Measurements from ENCODE around the gene POLR1F. TPM values are rescaled to one million over a fixed set of nuclear protein-coding genes. Genes with fewer than 3 reads are reported as not detected.

The POLR1F gene
- total and polyA plus RNA-seq, 2 donors (not counting 1 experiment from before 2014, with no cell fraction given): 10.6 to 13.8 TPM

- no peak overlapping the region for H3K9ac ChIP-seq (ENCODE audit: low read length)
- H4K20me1 ChIP-seq (ENCODE audit: control insufficient read depth, insufficient read depth, low read length, poor library complexity, severe bottlenecking): no peaks in the 10 kb centered on the region
- TF ChIP-seq EZH2 (IDR thresholded peaks at IDR 0.05; ENCODE audit: borderline replicate concordance, insufficient read depth, low read depth, low read length, poor library complexity, severe bottlenecking) (no peak), CTCF (IDR thresholded peaks at IDR 0.05) (peak; percentile 79)
- peaks cover 6 to 7% of the 10 kb centered on the region in 2 donors for H3K4me1 ChIP-seq (ENCODE audit: control insufficient read depth in 2 of 2, insufficient read depth in 2 of 2, low read length in 2 of 2)
- intact Hi-C loops (cut with micrococcal nuclease): loop anchor here (1.0 to 2.0 kb wide), 2 partner anchors 597 to 885 kb away; no protein-coding TSS in a partner anchor
- POLR2A ChIA-PET: no interaction called here
- no peak overlapping the region for H3K27ac ChIP-seq (ENCODE audit: low read length in 2 of 2)
- no CpG with 5 or more reads among the region's 1 CpG for WGBS (ENCODE audit: insufficient coverage)
- ATAC-seq (ENCODE audit: low read depth) (no peak), DNase-seq (peak; percentile 69)
- CTCF ChIA-PET: interaction anchor here (0.6 to 11.5 kb wide), 20 partner anchors 9 to 885 kb away, joined by 3 to 341 read pairs (median 8); no protein-coding TSS in a partner anchor
- peak overlapping the region; percentile 1 for H2AFZ ChIP-seq (ENCODE audit: insufficient read depth, low read depth, low read length, poor library complexity, severe bottlenecking)
- peaks cover 11% of the 10 kb centered on the region for H3K79me2 ChIP-seq (ENCODE audit: control insufficient read depth, insufficient read depth, low read length)
- H3K4me3 Mint-ChIP-seq: no peak overlapping the region
- H3K27me3 ChIP-seq (replicated peaks in 1 of 4; ENCODE audit: control extremely low read depth in 1 of 4, control insufficient read depth in 3 of 4, insufficient read depth in 4 of 4, low read length in 3 of 4): no peaks in the 10 kb centered on the region
- H3K27ac Mint-ChIP-seq: no peak overlapping the region
- H3K4me3 ChIP-seq (ENCODE audit: control extremely low read depth in 1 of 5, extremely low read depth in 1 of 5, insufficient read depth in 1 of 5, low read depth in 2 of 5, low read length in 4 of 5): no peak overlapping the region
- H3K4me1 Mint-ChIP-seq: peaks cover 14% of the 10 kb centered on the region
- no peak overlapping the region for H3K4me2 ChIP-seq (replicated peaks; ENCODE audit: low read depth, low read length, poor library complexity, severe bottlenecking)
- H3K27me3 Mint-ChIP-seq: peaks cover 15% of the 10 kb centered on the region
- no peaks in the 10 kb centered on the region for H3K36me3 ChIP-seq (replicated peaks in 1 of 2; ENCODE audit: control extremely low read depth in 1 of 2, control insufficient read depth in 1 of 2, extremely low read depth in 1 of 2, insufficient read depth in 2 of 2, low read length in 1 of 2)
- no peaks in the 10 kb centered on the region for H3K9me3 ChIP-seq (ENCODE audit: control extremely low read depth in 1 of 3, control insufficient read depth in 2 of 3, insufficient read depth in 1 of 3, low read length in 2 of 3)
- no peaks in the 10 kb centered on the region for H3K9me3 Mint-ChIP-seq (ENCODE audit: insufficient read depth)
Measured at GRCh38 chr7:19713676-19714075, 4.8 kb upstream of the POLR1F start.

GRCh38 chr7:19709249-19709578, 377 bp upstream of the POLR1F start:
- Mint-ChIP-seq H3K9me3 (ENCODE audit: insufficient read depth) (no peaks in the 10 kb centered on the region), H3K27me3 (peaks cover 3% of the 10 kb centered on the region), H3K4me1 (peaks cover 41% of the 10 kb centered on the region), H3K4me3 (peak overlapping the region; percentile 96), H3K27ac (peak overlapping the region; percentile 94)
- Histone ChIP-seq H3K9me3 (ENCODE audit: control extremely low read depth in 1 of 3, control insufficient read depth in 2 of 3, insufficient read depth in 1 of 3, low read length in 2 of 3) (no peaks in the 10 kb centered on the region), H4K20me1 (ENCODE audit: control insufficient read depth, insufficient read depth, low read length, poor library complexity, severe bottlenecking) (no peaks in the 10 kb centered on the region), H3K4me3 (ENCODE audit: control extremely low read depth in 1 of 5, extremely low read depth in 1 of 5, insufficient read depth in 1 of 5, low read depth in 2 of 5, low read length in 4 of 5) (peak overlapping the region in 4 of 5 experiments; percentile 82 to 95 (median 88)), H2AFZ (ENCODE audit: insufficient read depth, low read depth, low read length, poor library complexity, severe bottlenecking) (peak overlapping the region; percentile 81), H3K79me2 (ENCODE audit: control insufficient read depth, insufficient read depth, low read length) (peaks cover 36% of the 10 kb centered on the region), H3K4me1 (ENCODE audit: control insufficient read depth in 2 of 2, insufficient read depth in 2 of 2, low read length in 2 of 2) (peaks cover 17 to 20% of the 10 kb centered on the region in 2 donors), H3K9ac (ENCODE audit: low read length) (peak overlapping the region; percentile 90), H3K27me3 (replicated peaks in 1 of 4; ENCODE audit: control extremely low read depth in 1 of 4, control insufficient read depth in 3 of 4, insufficient read depth in 4 of 4, low read length in 3 of 4) (no peaks in the 10 kb centered on the region), H3K36me3 (replicated peaks in 1 of 2; ENCODE audit: control extremely low read depth in 1 of 2, control insufficient read depth in 1 of 2, extremely low read depth in 1 of 2, insufficient read depth in 2 of 2, low read length in 1 of 2) (no peaks in the 10 kb centered on the region), H3K27ac (ENCODE audit: low read length in 2 of 2) (peak overlapping the region; percentile 87 to 88), H3K4me2 (replicated peaks; ENCODE audit: low read depth, low read length, poor library complexity, severe bottlenecking) (peak overlapping the region; percentile 83)
- ATAC-seq (ENCODE audit: low read depth) (no peak), DNase-seq (no peak)
- peak; percentile 15 for TF ChIP-seq CTCF (IDR thresholded peaks at IDR 0.05)
- TF ChIP-seq EZH2 (IDR thresholded peaks at IDR 0.05; ENCODE audit: borderline replicate concordance, insufficient read depth, low read depth, low read length, poor library complexity, severe bottlenecking): no peak
- intact Hi-C loops (cut with micrococcal nuclease): loop anchor here (1.0 to 5.0 kb wide), 5 partner anchors 45 to 1718 kb away; partner anchors contain the start of gene SP4
- POLR2A ChIA-PET: no interaction called here
- WGBS (ENCODE audit: insufficient coverage): 59% methylated on average over 5 of the region's 6 CpGs
- CTCF ChIA-PET: interaction anchor here (0.6 to 11.5 kb wide), 15 partner anchors 16 to 1128 kb away, joined by 3 to 341 read pairs (median 4); partner anchors contain the start of genes ITGB8 and MACC1
